PC-3 (cell line): Measurements from ENCODE around the gene SDK2.

Experiments used
- EZH2 ChIP-seq: fragments of 300-600 bp; sonication (generic); IDR thresholded peaks from one replicate; pipeline ENCODE4 v1.6.1; 2017; ENCODE audit warnings: antibody characterized with exemption, mild to moderate bottlenecking, low read length; ENCODE audit not compliant: unreplicated experiment
- TF ChIP-seq, protein P1 (sequence below): fragments of 300-600 bp; sonication (generic); conservative IDR thresholded peaks from 2 replicates; pipeline ENCODE4 v1.5.1; 2017; ENCODE audit warnings: antibody characterized with exemption, low read depth, mild to moderate bottlenecking, low read length

DNA sequence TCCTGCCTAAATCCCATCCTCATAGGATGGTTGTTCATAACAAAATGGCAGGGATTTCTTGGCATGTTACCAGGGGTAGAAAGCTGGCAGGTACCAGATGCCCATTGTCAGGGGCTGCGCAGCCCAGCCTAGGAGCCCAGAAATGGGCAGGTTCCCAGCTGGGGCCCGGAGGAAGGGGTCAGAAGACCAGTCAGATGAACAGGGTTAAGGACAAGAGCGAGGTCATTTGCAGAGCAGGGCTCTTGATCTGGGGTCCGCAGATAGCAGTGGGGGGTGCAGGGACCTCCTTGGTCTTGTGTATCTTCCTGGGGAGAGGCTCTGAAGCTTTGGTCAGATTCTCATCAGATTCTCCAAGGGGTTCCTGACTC, 280.1 kb downstream of the SDK2 start:
- TF ChIP-seq, protein P1, sequence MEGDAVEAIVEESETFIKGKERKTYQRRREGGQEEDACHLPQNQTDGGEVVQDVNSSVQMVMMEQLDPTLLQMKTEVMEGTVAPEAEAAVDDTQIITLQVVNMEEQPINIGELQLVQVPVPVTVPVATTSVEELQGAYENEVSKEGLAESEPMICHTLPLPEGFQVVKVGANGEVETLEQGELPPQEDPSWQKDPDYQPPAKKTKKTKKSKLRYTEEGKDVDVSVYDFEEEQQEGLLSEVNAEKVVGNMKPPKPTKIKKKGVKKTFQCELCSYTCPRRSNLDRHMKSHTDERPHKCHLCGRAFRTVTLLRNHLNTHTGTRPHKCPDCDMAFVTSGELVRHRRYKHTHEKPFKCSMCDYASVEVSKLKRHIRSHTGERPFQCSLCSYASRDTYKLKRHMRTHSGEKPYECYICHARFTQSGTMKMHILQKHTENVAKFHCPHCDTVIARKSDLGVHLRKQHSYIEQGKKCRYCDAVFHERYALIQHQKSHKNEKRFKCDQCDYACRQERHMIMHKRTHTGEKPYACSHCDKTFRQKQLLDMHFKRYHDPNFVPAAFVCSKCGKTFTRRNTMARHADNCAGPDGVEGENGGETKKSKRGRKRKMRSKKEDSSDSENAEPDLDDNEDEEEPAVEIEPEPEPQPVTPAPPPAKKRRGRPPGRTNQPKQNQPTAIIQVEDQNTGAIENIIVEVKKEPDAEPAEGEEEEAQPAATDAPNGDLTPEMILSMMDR, result no peak
- TF ChIP-seq EZH2, result no peak
